GM23248 (cell line): Measurements from ENCODE around the gene RAB6B. TPM values are rescaled to one million over a fixed set of nuclear protein-coding genes. Genes with fewer than 3 reads are reported as not detected.

Source experiments
- DNase-seq: peaks from one replicate; pipeline ENCODE4 v3.0.0-alpha.2; 2015
- H2AFZ ChIP-seq: fragments of 200-600 bp; sonication (generic); 2 replicates; pipeline ENCODE4 v1.6.1; 2016; ENCODE audit warnings: antibody characterized with exemption
- H3F3A ChIP-seq: fragments of 200-600 bp; sonication (generic); 2 replicates; pipeline ENCODE4 v1.6.1; 2016; ENCODE audit warnings: mild to moderate bottlenecking, antibody characterized with exemption, mixed run types; ENCODE audit not compliant: insufficient read depth
- H3K27ac ChIP-seq: fragments of 200-600 bp; sonication (generic); 2 replicates; pipeline ENCODE4 v1.5.1; 2016; ENCODE audit warnings: mild to moderate bottlenecking
- H3K27me3 ChIP-seq: fragments of 200-600 bp; sonication (generic); replicated peaks from 2 replicates; pipeline ENCODE4 v1.6.1; 2016; ENCODE audit warnings: mild to moderate bottlenecking; ENCODE audit not compliant: insufficient read depth
- H3K36me3 ChIP-seq: fragments of 200-600 bp; sonication (generic); 2 replicates; pipeline ENCODE4 v1.6.1; 2016; ENCODE audit warnings: low read depth, mild to moderate bottlenecking
- H3K4me1 ChIP-seq: fragments of 200-600 bp; sonication (generic); 2 replicates; pipeline ENCODE4 v1.6.1; 2016; ENCODE audit warnings: mild to moderate bottlenecking; ENCODE audit not compliant: insufficient read depth
- H3K4me2 ChIP-seq: fragments of 200-600 bp; sonication (generic); one replicate; pipeline ENCODE4 v1.6.1; 2016; ENCODE audit warnings: mild to moderate bottlenecking; ENCODE audit not compliant: unreplicated experiment
- H3K4me3 ChIP-seq: fragments of 200-600 bp; sonication (generic); 2 replicates; pipeline ENCODE4 v1.5.1; 2016; ENCODE audit warnings: mild to moderate bottlenecking
- H3K79me2 ChIP-seq: fragments of 200-600 bp; sonication (generic); 2 replicates; pipeline ENCODE4 v1.6.1; 2016; ENCODE audit warnings: mild to moderate bottlenecking; ENCODE audit not compliant: insufficient read depth
- H3K9ac ChIP-seq: fragments of 200-600 bp; sonication (generic); 2 replicates; pipeline ENCODE4 v1.6.1; 2016; ENCODE audit warnings: mild to moderate bottlenecking
- H3K9me2 ChIP-seq: fragments of 200-600 bp; sonication (generic); 2 replicates; pipeline ENCODE4 v1.6.1; 2016; ENCODE audit warnings: mixed run types, mild to moderate bottlenecking, moderate library complexity; ENCODE audit not compliant: insufficient read depth
- H3K9me3 ChIP-seq: fragments of 200-600 bp; sonication (generic); one replicate; pipeline ENCODE4 v1.6.1; 2017; ENCODE audit warnings: low read depth
- H4K20me1 ChIP-seq: fragments of 200-600 bp; sonication (generic); 2 replicates; pipeline ENCODE4 v1.6.0; 2016; ENCODE audit not compliant: insufficient read depth
- EZH2 ChIP-seq: fragments of 200-600 bp; sonication (generic); IDR thresholded peaks from 2 replicates; pipeline ENCODE4 v1.6.1; 2018; ENCODE audit warnings: antibody characterized with exemption, mild to moderate bottlenecking; ENCODE audit not compliant: insufficient read depth, poor library complexity, severe bottlenecking
- EZH2phosphoT487 ChIP-seq: fragments of 200-600 bp; sonication (generic); IDR thresholded peaks from 2 replicates; pipeline ENCODE4 v1.6.1; 2018; ENCODE audit warnings: antibody characterized with exemption, moderate library complexity, mild to moderate bottlenecking, low read depth; ENCODE audit not compliant: insufficient read depth
- WGBS, 2 experiments: methylation state at CpG; one replicate each; pipeline ENCODE4 v1.1.6; 2015 to 2017; ENCODE audit warnings: low lambda C conversion rate in 2 of 2, low coverage in 1 of 2; ENCODE audit errors: missing lambda C conversion rate in 2 of 2; 5-methylcytosine and 5-hydroxymethylcytosine counted together
- in situ Hi-C: fragments of 300-500 bp; cut with MboI; formaldehyde crosslinking; loops from 2 replicates; pipeline ENCODE4 v1.15.0; 2020
- polyA plus RNA-seq: library from polyadenylated mRNA; unstranded; fragments of >200 nt; fragmentation: Nextera tagmentation; extraction: Ambion mirVana; gene quantifications from 2 replicates; pipeline ENCODE4 v1.2.1, GENCODE V29; 2016
- total RNA-seq: library from RNA; depleted of rRNA; stranded (reverse); fragments of >200 nt; shearing (Covaris generic); gene quantifications from 2 replicates; pipeline ENCODE4 v1.2.3, GENCODE V29; 2014

RAB6B gene
- total and polyA plus RNA-seq, 2 experiments from 2014 or later: 0.59 to 0.76 TPM

DNA sequence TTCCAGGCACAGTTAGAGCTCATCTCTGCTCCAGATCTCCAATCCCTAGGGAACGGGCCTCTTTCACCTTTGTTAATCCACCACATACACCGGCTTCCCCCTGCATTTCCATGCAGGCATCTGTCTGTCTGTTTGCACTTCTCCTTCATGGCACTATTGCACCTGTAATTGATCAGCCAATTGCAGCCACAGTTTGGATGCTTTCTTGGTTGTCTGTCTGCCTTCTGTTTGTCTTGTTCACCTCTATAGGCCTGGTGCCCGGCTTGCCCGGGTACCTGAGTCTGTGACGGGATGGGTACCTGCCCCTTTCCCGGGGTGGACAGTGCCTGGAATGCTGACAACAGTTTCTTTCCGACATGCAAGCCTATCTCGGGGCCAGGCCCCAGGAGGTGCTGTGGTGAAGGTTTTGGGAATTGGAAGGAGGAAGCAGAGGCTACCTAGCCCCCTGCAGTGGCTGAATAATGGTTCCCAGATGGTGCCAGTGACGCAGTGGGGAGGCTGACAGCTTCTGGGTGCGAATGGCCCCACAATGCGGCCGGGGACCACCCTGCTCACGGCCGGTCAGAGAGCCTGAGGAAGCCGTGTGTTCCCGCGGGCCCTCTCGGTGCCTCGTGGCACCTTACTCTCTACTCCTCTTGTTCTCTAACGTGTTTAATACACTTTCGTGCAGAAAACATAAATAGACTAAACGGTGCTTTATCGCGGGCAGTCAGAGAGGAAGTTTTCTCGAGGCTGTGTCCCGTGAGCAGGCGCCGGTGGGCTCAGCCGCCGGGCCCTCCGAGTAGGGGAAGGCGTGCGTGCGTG, 31.3 kb upstream of the RAB6B start:
- Histone ChIP-seq H3K4me3 (peak overlapping the region; percentile 66), H3K4me1 (0 out of 2 replicates have a peak, but pooled peaks cover 8% of the 10 kb centered on the region), H3K27ac (no peak overlapping the region), H2AFZ (peak overlapping the region; percentile 68), H3K9ac (peak overlapping the region; percentile 40; the same call in 1 of the 2 replicates), H3K9me3 (no peaks in the 10 kb centered on the region), H3K36me3 (no peaks in the 10 kb centered on the region), H3K4me2 (peak overlapping the region; percentile 75), H3K9me2 (no peaks in the 10 kb centered on the region), H3K27me3 (no peaks in the 10 kb centered on the region), H3F3A (no peaks in the 10 kb centered on the region), H3K79me2 (no peaks in the 10 kb centered on the region), H4K20me1 (no peaks in the 10 kb centered on the region)
- 39 to 40% methylated on average over 34 of the region's 34 CpGs for WGBS, 2 experiments
- in situ Hi-C loops: loop anchor here (5.0 to 25.0 kb wide), 2 partner anchors 105 to 560 kb away; partner anchors contain the start of genes ANAPC13 and CEP63
- TF ChIP-seq EZH2phosphoT487 (no peak), EZH2 (no peak)
- DNase-seq: no peak

DNA sequence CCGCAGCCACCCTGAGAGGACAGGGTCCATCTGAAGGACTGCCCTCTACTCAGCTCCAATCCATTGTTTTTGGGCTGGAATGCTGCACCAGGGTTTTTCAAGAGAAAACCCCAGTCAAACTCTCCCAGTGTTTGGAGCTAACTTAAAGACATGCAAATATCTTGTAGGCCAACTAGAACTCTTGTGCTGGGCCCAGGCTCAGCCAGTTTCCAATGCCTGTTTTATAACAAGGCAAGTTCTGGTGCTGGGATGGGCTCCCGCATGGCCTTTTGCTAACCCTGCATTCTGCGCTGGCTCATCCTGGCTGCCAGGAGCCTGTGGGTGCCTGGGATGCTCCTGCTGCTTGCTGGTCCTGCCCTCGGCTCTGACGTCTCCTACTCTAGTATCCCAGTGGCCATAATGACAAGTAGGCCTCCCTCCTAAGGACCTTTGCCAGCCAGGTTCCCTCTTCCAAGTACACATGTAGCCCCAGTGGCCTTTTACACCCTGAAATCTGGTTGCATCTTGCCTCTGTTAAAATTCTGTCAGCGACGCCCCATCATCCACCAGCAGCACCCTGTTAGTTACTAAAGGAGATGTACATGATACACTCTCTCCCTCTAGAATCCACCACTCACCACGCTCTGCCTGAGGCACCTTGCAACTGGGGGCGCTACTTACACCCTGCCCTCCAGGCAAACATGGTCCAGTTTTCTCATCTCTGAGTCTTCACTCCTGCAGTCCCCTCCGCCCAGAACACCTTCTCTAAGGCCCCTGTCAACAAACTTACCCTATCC, 30.5 kb upstream of the RAB6B start:
- Histone ChIP-seq H3K36me3 (no peaks in the 10 kb centered on the region), H3K9ac (no peak overlapping the region), H3K9me2 (no peaks in the 10 kb centered on the region), H3K27ac (no peak overlapping the region), H3K4me2 (no peak overlapping the region), H3K4me1 (0 out of 2 replicates have a peak, but pooled peaks cover 8% of the 10 kb centered on the region), H3K27me3 (no peaks in the 10 kb centered on the region), H3K4me3 (no peak overlapping the region), H3K9me3 (no peaks in the 10 kb centered on the region), H3K79me2 (no peaks in the 10 kb centered on the region), H3F3A (no peaks in the 10 kb centered on the region), H4K20me1 (no peaks in the 10 kb centered on the region), H2AFZ (no peak overlapping the region)
- TF ChIP-seq EZH2phosphoT487: no peak
- no peak for TF ChIP-seq EZH2
- WGBS, 2 experiments: 94 to 99% methylated on average over 10 of the region's 10 CpGs
- no peak for DNase-seq
- in situ Hi-C loops: loop anchor here (5.0 to 25.0 kb wide), 2 partner anchors 104 to 561 kb away; partner anchors contain the start of genes ANAPC13 and CEP63

DNA sequence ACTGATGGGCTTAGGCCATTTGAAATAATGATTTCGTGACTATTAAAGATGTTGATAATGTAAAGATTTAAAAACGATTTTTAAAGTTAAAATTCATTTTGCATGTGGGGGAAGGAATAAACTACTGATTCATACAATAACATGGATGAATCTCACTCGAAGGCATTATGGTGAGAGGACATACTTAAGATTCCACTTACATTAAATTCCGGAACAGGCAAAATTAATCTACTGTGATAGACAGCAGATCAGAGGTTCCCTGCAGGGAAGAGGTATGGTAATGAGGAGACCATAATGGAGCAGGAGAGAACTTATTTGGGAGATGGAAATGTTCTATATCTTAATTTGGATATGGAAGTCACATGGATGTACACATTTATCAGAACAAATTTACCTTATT, 28.4 kb upstream of the RAB6B start:
- H3K79me2 ChIP-seq: no peaks in the 10 kb centered on the region
- no peaks in the 10 kb centered on the region for H3K27me3 ChIP-seq
- H2AFZ ChIP-seq: no peak overlapping the region
- WGBS, 2 experiments: 58 to 63% methylated on average over 4 of the region's 4 CpGs
- H3K9me2 ChIP-seq: no peaks in the 10 kb centered on the region; the same call in 1 of the 2 replicates
- no peaks in the 10 kb centered on the region for H3F3A ChIP-seq
- H3K4me2 ChIP-seq: peak overlapping the region; percentile 27
- in situ Hi-C loops: no loop called here
- H3K27ac ChIP-seq: no peak overlapping the region
- DNase-seq: no peak
- H3K4me1 ChIP-seq: 0 out of 2 replicates have a peak, but pooled peaks cover 8% of the 10 kb centered on the region
- no peak overlapping the region for H3K4me3 ChIP-seq
- no peaks in the 10 kb centered on the region for H3K36me3 ChIP-seq
- H4K20me1 ChIP-seq: no peaks in the 10 kb centered on the region
- no peaks in the 10 kb centered on the region for H3K9me3 ChIP-seq
- TF ChIP-seq EZH2: no peak
- TF ChIP-seq EZH2phosphoT487: no peak
- no peak overlapping the region for H3K9ac ChIP-seq

DNA sequence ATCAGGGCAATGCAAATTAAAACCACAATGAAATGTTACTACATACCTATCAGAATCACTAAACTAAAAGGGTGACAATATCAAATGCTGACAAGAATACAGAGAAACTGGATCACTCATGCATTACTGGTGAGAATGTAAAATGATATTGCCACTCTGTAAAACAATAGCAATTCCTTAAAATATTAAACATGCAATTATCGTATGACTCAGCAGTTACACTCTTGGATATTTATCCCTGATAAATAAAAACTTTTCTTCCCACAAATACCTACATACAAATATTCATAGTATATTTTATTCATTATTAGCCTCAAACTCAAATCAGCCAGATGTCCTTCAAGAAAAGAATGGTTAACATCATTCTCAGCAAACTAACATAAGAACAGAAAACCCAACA, 25.9 kb upstream of the RAB6B start:
- in situ Hi-C loops: no loop called here
- 0 out of 2 replicates have a peak, but pooled peaks cover 4% of the 10 kb centered on the region for H3K27me3 ChIP-seq

More for the DNA sequence above, 25.9 kb upstream of the RAB6B start:
- Histone ChIP-seq H2AFZ (no peak overlapping the region), H3K4me3 (no peak overlapping the region), H3K79me2 (no peaks in the 10 kb centered on the region), H4K20me1 (no peaks in the 10 kb centered on the region), H3F3A (no peaks in the 10 kb centered on the region), H3K27ac (no peak overlapping the region), H3K36me3 (no peaks in the 10 kb centered on the region), H3K9me3 (no peaks in the 10 kb centered on the region), H3K4me1 (0 out of 2 replicates have a peak, but pooled peaks cover 6% of the 10 kb centered on the region), H3K9ac (no peak overlapping the region), H3K4me2 (no peak overlapping the region), H3K9me2 (no peaks in the 10 kb centered on the region; the same call in 1 of the 2 replicates)
- DNase-seq: no peak
- 87 to 96% methylated on average over 1 of the region's 1 CpG for WGBS, 2 experiments
- TF ChIP-seq EZH2: no peak
- no peak for TF ChIP-seq EZH2phosphoT487
